GM18511 (cell line): Measurements from ENCODE around the gene SLC16A10.
A peak's percentile ranks its signal among the peaks of the same experiment; 100 is the strongest.
"Not testable (repeated sequence)": the region's sequence is repeated elsewhere in the genome, so short reads cannot be mapped to it uniquely, and the experiment has no call there.

Experiments
- ATAC-seq: cut with Tn5 transposase; IDR thresholded peaks from one replicate; pipeline ENCODE4 v1.9.1; 2021; ENCODE audit warnings: mild to moderate bottlenecking, moderate library complexity; ENCODE audit not compliant: unreplicated experiment

Gene SLC16A10

GRCh38 chr6:111184827-111185532 lies 97.7 kb downstream of the SLC16A10 start:
- ATAC-seq, result no peak

GRCh38 chr6:111185954-111186353 lies 98.7 kb downstream of the SLC16A10 start:
- no peak for ATAC-seq

GRCh38 chr6:111187874-111188273 lies 100.6 kb downstream of the SLC16A10 start:
- ATAC-seq, result no peak

DNA sequence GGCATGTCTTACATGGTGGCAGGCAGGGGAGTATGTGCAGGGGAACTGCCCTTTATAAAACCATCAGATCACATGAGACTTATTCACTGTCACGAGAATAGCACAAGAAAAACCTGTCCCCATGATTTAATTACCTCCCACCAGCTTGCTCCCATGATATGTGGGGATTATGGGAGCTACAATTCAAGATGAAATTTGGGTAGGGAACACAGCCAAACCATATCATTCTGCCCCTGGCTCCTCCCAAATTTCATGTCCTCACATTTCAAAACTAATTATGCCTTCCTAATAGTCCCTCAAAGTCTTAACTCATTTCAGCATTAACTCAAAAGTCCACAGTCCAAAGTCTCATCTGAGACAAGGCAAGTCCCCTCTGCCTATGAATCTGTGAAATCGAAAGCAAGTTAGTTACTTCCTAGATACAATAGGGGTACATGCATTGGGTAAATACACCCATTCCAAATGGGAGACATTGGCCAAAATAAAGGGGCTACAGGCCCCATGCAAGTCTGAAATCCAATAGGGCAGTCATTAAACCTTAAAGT lies 102.4 kb downstream of the SLC16A10 start:
- not testable (repeated sequence) for ATAC-seq

DNA sequence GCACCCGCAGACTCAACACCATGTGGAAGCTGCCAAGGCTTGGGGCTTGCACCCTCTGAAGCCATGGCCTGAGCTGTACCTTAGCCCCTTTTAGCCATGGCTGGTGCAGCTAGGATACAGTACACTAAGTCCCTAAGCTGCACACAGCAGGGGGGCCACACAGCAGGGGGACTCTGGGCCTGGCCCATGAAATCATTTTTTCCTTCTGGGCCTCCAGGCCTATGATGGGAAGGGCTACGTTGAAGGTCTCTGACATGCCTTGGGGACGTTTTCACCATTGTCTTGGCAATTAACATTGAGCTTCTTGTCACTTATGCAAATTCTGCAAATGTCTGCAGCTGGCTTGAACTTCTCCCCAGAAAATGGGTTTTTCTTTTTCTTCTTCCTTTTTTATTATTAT lies 103.3 kb downstream of the SLC16A10 start:
- ATAC-seq, result no peak

DNA sequence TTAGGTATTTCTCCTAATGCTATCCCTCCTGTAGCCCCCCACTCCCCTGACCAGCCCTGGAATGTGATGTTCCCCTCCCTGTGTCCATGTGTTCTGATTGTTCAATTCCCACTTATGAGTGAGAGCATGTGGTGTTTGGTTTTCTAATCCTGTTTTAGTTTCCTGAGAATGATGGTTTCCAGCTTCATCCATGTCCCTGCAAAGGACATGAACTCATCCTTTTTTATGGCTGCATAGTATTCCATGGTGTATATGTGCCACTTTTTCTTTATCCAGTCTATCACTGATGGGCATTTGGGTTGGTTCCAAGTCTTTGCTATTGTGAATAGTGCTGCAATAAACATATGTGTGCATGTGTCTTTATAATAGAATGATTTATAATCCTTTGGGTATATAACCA lies 103.8 kb downstream of the SLC16A10 start:
- not testable (repeated sequence) for ATAC-seq

DNA sequence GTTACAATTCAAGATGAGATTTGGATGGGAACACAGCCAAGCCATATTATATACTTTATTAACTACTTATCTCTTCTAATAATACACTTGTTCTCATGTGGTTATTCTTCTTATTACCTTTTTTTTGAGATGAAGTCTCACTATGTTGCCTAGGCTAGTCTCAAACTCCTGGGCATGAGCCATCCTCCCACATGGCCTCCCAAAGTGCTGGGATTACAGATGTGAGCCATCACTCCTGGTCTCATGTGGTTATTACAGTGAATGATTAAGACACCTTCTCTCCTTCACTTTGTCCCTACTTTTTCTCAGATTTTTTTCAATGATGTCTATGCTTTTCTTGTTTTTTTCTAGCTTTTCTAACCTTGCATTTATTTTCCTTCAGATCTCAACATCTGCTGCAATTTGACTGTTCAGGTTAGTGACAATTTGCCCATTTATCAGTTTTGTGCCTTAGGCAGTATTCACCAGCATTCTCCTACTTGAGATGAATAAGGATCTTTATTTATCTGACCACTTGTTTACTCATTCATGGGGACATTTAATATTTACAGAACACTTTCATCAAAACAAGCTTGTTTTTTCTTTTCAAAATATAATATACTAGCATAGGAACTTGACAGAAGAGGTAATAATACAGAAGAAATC lies 105.7 kb downstream of the SLC16A10 start:
- ATAC-seq, result no peak

DNA sequence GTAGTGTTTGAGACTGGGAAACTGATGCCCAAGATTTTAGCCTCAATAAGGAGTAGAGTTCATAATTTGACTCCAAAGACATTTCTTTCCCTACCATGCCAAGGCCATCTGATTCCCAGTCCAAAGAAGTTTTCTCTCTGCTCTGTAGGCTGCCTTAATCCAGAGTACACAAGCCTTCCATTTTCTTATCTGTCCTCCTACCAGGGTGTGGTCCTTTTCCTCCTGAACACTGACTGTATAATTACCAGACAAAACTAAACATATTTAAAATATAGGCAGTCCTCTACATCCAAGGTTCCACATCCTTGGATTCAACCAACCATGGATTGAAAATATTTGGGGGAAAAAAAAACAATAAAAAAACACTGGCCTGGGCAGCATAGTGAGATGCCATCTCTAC lies 108.4 kb downstream of the SLC16A10 start:
- no peak for ATAC-seq

DNA sequence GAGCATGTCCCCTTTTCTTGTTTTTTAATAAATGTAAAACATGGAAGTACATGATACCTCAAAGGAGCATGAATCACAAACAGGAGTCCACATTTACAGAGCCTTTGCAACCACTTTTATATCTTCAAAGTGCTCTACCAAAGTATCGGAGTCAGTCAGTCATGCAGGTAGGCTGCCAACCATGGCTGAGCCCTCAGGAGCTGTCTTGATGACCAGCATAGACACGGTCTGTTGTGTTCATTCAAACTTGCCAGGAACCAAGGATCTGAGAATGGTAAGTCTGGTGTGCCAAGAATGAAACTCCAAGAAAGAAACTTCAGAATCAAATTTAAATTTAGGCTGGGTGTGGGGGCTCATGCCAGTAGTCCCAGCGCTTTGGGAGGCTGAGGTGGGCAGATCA lies 111.5 kb downstream of the SLC16A10 start:
- no peak for ATAC-seq

DNA sequence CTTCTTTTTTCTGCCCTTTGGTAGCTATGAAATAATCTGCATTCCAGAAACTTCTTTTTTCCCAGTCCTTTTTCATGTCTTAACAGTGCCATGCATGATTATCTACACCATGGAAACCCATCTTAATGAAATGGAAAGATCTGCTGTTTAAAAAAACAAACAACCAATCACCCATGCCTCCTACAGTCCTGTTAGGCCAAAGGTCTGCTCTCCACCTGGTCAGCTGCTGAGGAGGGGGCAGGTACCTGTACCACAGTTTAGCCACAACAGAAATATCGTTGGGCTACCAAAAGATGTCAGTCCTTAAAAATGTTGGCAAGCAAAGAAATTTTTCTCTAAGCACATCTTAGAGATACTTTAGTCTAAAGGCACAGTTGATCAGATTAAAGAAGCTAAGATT lies 112.6 kb downstream of the SLC16A10 start:
- ATAC-seq, result no peak

DNA sequence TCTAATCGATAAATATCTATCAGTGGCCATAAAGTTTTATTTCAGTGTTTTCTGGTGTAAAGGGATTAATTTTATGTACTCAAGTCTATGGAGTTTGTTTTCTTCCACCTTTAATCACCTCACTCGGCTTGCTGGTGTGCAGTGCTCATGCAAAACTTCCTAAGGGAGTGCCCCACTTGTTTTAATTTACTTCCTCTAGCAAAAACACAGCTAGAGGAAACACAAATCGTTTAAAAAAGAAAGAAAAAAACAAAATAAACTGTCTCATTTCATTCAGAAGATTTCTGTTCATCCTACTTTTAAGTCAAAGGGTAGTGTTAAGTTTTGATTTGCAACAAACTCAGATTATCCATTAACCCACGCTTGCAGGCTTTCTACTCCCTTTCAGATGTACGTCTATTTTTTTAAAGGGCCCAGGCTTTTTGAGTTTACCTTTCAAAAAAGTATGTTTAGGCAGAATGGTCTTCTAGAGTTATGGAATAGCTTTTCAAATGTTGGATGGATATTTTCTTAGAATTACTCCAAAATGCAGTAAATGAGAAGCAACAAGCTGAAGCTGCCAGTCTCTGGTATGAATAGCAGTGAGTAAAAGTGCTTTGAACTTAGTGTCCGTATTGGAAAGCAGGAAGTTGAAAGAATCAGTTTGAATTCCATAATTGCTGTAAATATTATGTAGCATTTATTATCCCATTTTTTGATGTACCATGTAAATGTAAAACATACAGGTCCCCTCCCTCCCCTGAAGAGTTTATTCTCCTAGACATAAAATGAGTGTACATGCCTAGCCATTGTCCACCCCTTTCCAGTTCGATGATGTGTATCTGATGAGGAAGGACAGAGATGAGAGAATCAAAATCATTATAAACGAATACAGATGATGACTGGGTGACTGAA lies 113.3 kb downstream of the SLC16A10 start:
- no peak for ATAC-seq

DNA sequence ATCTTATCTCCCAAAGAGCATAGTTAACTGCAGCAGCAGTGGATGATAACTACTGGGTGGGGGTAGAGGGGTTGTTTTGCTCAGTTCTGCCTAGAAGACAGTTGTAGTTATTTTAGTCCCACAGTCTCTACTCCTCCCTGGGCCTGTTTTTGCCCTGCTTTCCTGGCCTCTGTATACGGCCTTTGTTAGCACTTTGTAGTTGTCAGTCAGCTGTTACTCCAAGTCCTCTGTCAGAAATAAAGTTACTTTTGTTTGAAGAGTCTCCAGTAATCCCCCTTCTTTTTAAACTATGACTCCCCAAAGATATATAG lies 113.9 kb downstream of the SLC16A10 start:
- no peak for ATAC-seq

DNA sequence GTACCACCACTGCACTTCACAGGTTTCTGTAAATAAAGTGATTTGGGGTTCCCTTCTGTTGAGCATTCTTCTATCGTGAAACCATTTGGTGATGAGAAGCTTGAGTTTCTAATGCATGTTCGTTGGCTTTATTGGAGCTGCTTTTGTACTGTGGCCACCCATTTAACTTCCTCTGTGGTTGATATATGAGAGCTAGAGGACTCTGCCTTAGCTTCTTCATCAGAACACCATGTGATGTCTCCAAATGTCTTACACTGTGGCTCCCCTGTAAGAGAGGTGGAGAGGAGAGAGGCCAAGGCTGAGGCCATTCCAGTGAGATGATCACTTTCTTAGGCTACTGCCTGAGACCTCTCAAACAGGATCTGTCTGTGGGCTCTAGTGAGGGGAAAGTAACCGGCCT lies 114.5 kb downstream of the SLC16A10 start:
- no peak for ATAC-seq

DNA sequence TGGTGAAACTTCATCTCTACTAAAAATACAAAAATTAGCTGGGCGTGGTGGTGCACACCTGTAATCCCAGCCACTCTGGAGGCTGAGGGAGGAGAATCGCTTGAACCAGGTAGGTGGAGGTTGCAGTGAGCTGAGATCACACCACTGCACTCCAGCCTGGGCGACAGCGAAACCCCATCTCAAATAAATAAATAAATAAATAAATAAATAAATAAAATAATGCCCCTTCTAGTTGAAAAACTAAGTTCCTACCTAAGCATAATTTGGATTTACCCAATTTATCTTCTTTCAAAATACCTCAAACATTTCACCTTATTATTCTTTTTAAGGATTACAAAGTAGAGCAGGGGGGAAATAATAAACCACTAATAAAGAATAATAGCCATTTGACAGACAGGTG lies 116.2 kb downstream of the SLC16A10 start:
- not testable (repeated sequence) for ATAC-seq

DNA sequence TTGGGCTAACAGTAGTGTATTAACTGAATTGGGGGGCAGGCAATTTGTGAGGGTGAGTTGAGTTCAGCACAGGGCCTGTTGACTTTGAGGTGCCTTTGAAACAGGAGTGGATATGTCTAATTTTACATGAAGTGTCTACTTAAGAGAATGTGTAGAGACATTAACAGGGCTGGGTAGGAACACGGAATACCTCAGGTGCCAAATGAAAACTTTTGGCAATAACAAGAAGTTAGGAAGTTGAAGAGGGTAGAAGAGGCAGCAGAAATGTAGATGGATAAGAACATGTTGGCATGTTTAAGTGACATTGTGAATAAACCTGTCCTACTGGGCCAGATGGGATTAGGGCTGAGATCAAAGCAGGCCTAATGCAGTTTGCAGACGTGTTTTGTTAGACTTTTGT lies 117.0 kb downstream of the SLC16A10 start:
- ATAC-seq, result no peak

GRCh38 chr6:111204881-111205280 lies 117.6 kb downstream of the SLC16A10 start:
- ATAC-seq, result no peak

GRCh38 chr6:111205502-111205901 lies 118.2 kb downstream of the SLC16A10 start:
- no peak for ATAC-seq

DNA sequence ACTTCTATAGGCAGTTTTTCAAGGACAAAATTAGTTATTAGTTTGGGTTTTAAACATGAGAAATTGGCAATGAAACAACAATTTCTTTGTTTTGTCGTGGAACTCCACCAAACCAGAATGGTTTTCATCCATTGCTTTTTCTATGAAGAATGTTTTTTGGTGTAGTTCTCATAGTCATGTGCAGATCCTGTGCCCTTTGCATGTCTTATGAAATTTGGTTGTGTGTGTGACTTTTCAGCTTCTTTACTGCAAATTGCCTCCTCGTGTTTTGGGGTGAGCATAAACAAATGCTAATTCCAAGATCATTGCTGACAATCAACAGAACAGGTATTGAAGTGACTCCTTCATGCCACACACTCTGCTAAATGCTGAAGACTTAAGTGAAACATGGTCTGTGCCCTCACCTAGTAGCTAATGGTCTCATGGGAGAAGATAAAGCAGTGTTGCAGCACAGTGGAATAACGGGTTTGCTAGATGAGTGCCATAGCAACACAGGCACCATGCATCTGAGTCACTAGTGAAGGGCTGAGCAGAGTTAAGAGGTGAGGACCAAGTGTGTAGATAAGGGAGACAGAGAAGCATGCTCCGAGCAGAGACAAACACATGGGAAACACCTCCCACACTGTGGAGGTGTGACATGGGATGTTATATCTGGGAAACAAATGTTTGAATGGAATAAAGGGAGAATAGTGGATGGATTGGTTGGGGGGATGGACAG lies 120.0 kb downstream of the SLC16A10 start:
- ATAC-seq, result no peak

GRCh38 chr6:111208933-111209332 lies 121.6 kb downstream of the SLC16A10 start:
- ATAC-seq, result no peak

DNA sequence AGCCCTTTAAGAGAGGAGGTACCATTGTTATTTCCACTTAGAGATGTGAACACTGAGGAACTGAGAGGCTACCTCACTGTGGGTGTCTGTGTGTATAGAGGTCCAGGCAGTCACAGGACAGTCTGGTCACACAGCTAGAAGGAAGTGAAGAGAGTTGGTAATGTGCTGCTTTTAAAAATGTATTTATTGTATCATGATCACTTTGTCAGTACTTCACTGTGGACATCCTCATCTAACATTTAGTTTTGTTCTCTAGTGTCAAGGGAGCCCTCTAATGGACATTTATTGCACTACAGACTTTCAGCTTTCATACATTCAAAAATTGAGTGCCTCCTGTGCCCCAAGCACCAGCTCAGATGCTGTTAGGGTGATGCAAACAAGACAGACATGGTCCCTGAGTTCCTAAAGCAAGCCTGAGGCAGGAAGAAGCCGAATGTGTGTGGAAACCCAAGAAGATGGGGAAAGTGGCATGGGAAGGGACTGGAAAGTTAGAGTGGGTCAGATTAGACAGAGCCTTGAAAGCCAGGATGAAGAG lies 123.0 kb downstream of the SLC16A10 start:
- peak; percentile 81 for ATAC-seq
